Measurements from ENCODE around the gene NVL.
"Not testable (repeated sequence)": the region's sequence is repeated elsewhere in the genome, so short reads cannot be mapped to it uniquely, and the experiment has no call there.

The NVL gene

DNA sequence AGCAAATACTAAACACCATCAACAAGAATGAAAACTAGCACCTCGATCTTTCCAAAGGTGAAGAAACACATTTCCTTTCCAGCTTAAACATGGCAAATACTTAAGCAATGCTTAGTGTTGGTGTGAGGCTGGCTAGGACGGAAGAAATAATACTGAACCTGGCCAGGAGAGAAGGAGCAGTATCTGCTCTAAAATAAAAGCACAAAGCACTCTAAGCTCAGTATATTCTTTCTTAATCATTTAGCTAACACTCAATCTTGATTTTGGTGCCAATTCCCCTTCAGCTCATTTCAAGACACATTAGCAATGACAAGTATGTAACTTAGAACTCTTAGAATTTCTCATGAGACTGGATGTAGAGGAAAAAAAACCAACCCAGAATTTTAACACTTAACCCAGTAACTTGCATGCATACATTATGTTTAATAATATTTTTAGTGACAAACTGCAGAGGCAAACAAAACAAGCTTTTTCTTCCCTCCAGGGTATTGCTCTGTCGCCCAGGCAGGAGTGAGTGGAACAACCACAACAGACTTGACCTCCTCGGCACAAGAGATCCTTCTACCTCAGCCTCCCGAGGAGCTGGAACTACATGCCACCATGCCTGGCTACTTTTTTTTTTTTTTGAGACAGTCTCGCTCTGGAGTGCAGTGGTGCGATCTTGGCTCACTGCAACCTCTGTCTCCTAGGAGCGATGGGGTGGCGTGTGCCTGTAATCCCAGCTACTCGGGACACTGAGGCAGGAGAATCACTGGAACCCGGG lies 92.7 kb downstream of the NVL start:
- no peak for DNase-seq (ENCODE audit: low read depth, low spot score)

DNA sequence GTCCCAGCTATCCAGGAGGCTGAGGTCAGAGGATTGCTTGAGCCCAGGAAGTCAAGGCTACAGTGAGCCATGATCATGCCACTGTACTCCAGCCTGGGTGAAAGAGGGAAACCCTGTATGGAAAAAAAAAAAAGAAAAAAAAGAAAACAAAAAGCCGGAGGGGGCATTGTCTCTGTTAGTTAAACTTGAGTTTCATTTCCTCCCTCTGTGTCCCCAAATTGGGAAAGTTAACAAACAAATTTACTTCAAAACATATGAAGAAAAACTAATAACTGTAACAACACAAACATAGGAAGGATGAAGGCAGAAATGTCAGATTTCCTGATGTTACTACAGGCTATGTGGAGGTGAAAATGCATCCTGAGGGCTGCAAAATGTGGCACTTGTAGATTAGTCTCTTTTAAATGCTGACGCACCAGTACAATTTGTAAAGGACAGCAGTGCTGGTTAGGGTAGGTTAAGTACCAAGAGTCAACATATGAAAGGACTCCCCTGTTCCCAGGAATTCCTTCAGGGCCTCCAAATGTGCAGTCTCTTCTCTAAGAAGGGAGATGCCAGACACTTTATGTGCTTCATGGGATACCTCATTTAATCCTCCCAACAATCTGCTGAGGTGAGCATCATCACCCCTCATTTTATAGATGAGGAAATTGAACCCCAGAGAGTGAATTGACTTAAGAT lies 94.0 kb downstream of the NVL start:
- DNase-seq (ENCODE audit: low read depth, low spot score) = no peak

DNA sequence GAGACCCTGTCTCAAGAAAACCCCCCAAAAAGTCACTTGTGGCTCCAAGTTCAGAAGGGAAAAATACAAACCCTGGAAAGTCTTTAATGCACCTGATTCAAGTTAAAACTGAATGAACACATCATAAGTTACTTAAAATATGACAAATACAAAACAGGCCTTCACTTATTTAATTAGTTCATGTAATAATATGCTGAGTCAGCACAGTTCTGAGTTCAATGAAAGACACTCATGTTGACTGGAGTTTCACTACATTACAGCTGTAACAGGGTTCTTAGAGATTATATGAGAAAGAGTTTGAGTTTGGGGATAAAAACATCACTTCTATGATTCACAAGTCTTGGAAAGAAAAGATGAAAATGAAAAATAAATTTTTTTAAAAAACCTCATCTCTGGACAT lies 96.0 kb downstream of the NVL start:
- no peak for DNase-seq (ENCODE audit: low read depth, low spot score)

DNA sequence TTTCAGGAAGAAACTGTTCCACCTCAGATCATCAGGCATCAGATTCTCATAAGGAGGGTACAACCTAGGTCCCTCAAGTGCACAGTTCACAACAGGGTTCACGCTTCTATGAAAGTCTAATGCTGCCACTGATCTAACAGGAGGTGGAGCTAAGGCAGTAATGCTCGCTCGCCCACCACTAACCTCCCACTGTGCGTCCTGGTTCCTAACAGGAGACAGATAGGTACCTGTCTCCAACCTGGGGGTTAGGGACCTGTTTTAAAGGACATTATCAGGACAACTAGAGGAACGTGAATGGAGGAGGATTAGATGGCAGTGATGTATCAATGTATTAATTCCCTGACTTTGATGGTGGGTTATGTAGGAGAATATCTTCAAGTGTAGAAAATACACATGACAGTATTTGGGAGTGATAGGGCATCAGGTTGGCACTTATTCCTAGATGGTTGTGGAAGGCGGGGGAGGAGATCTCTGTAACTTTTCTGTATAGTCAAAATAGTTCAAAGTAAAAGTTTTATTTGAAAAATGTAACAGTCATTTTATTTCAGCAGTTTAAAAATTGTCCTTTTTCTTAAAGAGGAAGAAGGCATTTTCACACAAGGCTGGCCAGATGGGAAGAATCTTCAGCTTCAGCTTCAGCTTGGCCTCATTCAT lies 103.0 kb downstream of the NVL start:
- DNase-seq (ENCODE audit: low read depth, low spot score) = no peak

DNA sequence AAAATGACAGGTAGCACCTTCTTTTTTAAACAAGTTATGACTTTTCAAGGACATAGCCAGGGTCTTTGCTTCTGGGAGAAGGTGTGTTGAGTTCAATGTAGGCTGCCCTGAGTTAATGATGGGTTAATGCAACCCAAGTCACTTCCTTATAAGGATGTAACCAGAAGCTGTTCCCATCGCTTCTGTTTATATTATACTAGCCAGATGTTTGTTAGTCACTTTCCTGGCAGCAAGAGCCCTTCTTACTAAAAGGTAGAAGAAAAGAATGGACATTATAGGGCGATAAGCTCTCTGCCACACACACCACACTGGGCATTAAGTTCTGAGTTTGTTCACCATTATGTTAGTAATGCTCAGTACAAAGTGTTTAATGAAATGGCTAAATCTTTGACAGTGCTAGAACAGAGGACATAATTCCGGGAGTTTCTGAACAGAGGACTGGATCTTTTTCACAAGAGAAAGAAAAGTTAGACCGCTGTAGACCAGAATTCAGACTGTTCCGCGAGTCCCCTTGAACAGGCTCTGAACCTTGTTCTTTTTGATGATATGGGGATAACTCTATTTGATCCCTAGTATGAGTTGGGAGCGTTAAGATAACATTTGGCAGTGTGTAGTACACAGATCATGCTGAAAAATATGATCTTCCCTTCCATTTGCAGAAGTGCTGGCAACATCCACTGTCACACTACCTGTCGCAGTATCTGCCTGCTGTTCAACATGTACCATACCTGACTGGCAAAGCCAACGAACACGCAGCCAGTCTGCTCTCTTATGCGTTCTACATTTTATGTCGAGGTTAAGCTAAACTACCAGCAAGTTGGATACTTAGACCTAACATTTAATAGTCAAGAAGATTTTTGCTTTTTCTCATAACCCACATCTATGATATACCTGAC lies 105.9 kb downstream of the NVL start:
- no peak for DNase-seq (ENCODE audit: low read depth, low spot score)

DNA sequence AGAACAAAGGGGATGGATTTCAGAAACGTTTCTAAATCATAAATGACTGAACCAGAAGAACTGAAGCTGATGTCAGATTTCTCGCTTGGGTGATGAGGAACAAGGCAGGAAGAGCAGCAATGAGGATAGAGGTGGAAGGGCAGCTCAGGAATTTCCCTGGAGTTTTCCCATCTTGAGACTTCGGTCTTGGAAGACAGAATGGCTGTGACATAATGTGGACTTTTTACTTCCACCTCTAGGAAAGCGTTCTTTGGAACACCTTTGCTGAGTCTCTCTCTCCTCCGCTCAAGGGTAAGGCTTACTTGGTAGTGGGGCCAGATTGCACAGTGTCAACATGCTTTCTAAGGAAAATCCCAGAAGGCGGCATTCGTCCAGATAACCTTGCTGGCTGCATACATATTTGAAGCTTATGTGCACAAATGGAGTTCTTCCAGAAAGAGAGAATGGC lies 110.3 kb downstream of the NVL start:
- no peak for DNase-seq (ENCODE audit: low read depth, low spot score)

DNA sequence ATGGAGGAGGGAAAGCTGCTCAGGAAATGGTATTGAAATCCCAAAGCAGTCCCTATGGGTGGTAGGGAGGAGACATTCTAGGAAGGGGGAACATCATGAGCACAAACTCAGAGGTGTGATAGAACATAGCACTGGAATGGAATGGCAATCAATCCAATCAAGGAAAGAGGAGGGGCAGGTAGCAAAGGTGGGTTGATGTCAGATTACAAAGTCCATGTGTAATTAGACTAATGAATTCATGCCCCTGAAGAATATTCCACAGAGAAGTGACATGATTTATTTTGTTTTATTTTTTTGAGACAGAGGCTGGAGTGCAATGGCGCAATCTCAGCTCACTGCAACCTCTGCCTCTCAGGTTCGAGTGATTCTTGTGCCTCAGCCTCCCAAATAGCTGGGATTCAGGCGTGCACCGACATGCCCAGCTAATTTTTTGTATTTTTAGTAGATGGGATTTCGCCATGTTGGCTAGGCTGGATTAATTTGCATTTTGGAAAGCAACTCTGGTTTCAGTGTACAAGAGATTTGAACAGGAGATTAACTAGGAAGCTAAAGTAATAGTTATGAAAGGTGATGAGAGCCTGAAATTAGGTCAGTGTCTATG lies 110.9 kb downstream of the NVL start:
- no peak for DNase-seq (ENCODE audit: low read depth, low spot score)

DNA sequence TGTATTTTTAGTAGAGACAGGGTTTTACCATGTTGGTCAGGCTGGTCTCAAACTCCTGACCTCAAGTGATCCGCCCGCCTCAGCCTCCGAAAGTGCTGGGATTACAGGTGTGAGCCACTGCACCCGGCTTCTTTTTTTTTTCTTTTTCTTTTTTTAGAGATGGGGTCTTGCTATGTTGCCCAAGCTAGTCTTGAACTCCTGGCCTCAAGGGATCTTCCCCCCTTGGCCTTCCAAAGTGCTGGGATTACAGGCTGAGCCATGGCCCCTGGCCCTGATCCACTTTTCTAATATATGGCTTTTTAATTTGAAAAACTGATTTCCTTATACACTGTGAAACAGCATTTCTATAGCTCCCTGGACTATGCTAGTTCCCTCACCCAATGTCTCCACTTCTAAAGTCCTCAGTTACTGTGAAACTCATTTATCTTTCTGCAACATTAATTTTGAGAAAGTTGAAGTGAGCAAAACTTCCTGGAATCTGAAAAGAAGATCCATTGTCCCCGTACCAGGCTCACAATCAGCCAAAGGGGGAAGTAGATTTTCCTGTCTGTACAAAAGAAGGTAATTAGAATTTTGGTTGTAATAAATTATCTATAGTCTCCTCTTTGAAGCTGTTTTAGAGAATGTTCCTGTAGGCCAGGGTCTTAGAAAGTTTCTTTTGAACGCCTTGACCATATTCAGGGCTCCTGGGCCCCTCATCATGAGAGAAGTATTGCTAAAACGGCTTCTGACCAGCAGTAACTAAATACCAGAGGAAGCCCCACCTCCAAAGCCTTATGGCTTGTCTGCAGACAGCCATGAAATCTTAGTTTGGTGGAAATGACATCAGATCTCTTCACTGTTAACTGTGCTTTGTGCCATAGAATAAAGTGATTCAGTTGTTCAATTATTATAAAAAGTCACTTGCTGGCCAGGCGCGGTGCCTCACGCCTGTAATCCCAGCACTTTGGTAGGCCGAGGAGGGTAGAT lies 112.0 kb downstream of the NVL start:
- DNase-seq (ENCODE audit: low read depth, low spot score) = no peak

DNA sequence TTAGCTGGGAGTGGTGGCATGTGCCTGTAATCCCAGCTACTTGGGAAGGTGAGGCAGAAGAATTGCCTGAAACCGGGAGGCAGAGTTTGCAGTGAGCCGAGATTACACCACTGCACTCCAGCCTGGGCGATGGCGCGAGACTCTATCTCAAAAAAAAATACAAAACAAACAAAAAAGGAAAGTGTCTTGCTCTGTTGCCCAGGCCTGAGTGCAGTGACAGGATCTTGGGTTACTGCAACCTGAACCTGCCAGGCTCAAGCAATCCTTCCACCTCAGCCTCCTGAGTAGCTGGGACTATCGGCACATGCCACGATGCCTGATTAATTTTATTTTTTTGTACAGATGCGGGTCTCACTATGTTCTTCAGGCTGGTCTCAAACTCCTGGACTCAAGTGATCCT lies 113.6 kb downstream of the NVL start:
- DNase-seq (ENCODE audit: low read depth, low spot score) = no peak

DNA sequence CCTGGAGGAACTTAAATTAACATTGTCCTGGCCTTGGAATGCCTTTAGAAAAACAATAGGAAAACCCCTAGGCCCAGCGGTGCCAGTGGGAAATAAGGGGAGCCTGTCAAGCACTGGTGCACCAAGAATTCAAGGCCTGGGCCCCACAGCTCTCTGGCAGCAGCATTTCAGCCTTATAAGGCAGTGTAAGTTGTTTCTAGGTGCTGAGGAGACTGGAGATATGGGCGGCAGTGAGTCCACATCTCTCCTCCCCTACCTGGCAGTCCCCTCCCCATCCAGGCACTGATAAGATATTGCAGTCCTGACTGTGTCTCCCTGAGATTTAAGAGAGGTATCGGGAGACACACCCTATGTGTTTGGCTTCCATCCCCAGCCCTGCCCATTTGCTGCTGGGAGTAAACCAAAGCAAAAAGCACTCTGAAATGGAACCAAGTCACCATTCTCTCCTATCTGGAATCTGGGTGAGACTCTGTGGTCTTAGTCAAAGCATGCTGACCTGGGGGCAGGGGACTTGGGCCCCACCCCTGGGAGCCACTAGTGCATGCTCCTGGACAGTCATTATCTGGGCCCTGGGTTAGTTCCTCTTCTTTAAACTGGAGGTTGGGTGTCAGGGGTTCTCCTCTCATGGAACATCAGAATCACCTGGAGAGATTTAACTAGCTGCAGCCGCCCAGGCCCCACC lies 116.4 kb downstream of the NVL start:
- DNase-seq (ENCODE audit: low read depth, low spot score) = no peak

DNA sequence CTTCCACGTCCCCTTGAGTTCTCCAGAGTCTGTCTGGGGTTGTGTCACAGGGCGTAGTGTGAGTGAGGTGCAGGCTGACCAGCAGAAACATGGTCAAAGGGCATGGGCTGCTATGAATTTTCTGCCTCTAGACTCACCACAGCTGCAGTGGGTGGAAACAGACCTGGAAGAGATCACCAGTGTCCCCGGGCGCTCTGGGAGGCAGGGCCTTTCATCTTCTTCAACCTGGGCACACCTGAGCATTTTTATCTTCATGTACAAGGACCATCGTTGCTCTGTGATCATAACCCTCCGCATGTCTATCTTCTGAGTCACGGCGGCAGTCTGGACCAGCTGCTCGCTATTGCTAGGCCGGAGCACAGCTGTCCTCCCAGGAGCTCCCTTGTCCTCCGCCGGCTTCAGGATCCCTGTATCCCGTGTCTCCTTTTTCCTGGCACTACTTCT lies 117.3 kb downstream of the NVL start:
- DNase-seq (ENCODE audit: low read depth, low spot score) = no peak

DNA sequence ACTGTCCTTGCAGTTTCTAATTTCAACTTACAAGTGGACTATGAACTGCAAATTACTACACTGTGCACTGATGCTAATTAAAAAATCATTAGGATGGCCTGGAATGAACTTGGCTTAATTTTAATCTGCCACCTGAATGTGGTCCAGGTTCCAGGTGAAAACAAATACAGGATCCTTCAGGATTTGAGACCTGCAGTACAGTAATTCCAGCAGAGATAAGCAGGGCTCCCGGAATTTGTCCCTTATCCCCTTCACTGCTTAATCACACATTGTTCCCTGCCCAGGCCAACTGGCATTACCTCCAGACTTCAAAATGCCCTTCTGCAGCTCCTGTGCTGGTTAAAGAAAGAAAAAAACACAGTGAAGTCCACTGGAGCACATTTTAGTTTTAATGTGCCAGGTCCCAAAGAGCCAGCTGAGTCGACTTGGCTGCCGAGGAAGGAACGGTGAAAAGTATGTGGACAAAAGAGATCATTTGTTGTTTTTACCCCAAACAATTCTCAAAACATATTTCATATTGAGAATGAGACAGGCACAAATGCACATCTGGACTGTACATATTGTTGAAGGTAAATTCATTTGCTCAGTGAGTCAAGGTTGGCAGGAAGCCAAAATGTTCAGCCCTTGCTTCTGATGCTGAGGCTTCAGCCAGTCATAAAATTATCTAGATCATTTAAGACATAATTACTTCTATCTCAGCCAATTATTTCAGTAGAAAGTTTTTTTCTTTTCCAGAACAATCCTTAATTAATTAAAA lies 118.6 kb downstream of the NVL start:
- no peak for DNase-seq (ENCODE audit: low read depth, low spot score)

DNA sequence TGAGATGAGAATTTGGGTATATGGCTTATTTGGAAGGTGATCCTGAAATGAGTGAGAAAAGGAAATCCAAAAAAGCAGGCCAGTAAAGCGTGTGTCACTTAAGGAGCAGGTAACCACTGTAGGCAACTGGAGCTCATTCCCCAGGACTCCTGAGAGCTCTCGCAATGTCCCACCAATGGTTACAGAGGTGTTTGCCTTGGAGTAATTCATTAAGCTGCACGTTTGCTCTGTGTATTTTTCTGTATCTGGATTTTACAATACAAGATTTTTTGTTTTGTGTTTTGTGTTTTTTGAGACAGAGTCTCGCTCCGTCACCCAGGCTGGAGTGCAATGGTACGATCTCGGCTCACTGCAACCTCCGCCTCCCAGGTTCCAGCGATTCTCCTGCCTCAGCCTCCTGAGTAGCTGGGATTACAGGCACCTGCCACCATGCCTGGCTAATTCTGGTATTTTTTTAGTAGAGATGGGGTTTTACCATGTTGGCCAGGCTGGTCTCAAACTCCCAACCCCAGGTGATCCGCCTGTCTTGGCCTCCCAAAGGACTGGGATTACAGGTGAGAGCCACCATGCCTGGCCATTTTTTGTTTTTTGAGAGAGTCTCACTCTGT lies 123.9 kb downstream of the NVL start:
- DNase-seq (ENCODE audit: low read depth, low spot score) = not testable (repeated sequence)

DNA sequence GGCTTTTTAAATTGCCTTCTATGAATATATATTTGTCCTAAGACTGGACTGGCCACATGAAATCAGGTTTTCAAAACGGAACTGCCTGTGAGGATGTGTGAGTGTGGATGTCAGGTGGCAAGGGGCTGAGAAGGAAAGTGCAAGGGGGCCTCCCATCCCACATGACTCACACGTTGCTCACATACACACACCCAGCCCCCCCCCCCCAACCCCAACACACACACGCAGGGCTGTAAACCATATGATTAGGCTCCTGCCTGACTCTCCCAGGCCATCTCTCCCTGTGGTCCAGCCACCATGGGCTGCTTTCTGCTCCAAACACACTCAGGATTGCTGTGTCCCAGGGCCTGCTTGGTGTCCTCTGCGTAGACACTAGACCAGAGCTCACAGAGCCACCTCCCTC lies 124.5 kb downstream of the NVL start:
- no peak for DNase-seq (ENCODE audit: low read depth, low spot score)

DNA sequence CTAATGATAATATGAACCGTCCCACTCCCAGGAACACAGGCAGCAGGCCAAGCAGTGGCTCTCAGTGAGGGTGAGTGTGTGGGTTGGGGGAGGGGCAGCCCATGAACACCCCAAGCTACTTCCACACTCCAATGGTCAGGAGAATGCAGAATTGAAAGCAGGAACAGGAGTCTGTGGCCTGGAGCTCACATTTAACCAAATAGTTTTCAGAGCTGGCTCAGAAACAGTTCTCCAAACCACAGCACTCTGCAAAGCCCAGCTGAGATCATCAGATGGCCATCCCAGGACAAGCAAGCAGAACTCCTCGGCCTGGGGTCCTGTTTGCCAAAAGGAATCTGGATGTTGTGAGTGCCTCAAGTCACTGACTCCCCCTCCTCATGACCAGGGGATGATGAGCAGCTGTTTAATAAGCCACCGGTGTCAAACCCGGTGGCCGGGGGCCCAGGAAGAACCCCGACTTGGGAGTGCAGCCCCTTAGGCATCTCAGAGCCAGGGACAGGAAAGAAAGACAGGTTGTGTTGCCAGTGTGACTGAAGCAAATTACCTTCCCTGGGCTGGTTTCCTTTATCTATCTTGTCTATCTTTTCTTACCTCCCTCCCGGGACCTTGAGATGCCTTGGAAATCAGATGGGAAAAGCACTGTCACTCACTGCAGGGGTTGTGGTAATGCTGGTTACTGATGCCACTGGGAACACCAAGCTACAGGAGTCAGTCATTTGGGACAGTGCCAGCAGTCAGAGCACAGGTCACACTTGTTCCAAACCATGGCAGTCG lies 126.5 kb downstream of the NVL start:
- DNase-seq (ENCODE audit: low read depth, low spot score) = no peak

DNA sequence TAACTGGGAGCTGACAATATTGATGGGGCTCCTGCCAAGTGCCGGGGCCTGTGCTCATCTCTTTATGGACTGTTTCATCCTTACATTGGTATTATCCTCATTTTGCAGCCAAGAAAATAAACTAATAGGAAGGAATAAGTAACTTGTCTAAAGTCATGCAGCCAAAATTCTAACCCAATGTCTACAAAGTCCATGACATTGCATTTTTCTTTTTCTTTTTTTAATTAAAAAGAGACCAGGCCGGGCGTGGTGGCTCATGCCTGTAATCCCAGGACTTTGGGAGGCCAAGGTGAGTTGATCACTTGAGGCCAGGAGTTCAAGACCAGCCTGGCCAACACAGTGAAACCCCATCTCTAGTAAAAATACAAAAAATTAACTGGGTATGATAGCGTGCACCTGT lies 128.1 kb downstream of the NVL start:
- DNase-seq (ENCODE audit: low read depth, low spot score) = no peak

DNA sequence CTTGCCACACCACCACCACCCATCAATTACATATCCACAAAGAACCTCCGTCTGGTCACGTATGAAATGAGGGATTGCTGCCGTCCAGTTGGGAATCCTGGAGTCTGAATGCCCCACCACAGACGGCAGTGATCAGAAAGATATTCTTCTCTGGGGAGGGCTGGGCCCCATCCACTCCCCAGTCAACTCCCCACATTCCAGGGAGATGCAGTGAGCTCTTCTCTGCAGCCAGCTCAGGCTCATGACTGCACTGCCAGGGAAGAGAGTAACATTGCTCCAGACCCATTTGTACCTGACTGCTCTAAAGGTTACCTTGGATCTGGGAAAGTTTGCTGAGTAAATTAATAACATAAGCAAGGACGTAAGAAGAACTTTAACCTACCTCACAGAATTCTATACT lies 128.6 kb downstream of the NVL start:
- DNase-seq (ENCODE audit: low read depth, low spot score) = no peak

DNA sequence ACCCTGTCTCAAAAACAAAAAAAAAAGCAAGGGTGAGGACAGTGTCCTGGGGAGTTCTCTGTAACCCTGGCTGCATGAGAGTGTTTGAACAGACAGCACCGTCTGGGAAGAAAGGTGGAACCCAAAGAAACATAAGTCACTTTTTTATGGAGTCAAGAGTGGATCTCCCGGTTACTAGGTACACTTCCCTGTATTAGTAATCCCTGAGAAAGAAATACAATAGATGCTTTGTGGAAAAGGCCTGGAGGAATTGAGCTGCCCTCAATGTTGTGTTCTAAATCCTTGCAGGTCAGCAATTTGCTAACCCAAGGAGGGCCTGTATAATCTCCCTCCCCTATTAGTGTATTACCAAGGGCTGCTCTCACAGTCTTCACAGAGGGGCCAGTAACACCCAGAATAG lies 130.3 kb downstream of the NVL start:
- no peak for DNase-seq (ENCODE audit: low read depth, low spot score)
